PFSK-1 (cell line): ENCODE results near the gene AMMECR1.

Experiments used
- FOXP2 ChIP-seq: optimal IDR thresholded peaks from 2 replicates; pipeline ENCODE3; 2011; ENCODE audit warnings: borderline replicate concordance, control low read depth, inconsistent platforms; ENCODE audit not compliant: insufficient read depth; ENCODE audit errors: extremely low read length, extremely low read depth
- POLR2AphosphoS5 ChIP-seq: IDR thresholded peaks from 2 replicates; pipeline ENCODE4 v1.6.1; 2012; ENCODE audit warnings: low read depth, mild to moderate bottlenecking, control low read depth, low read length, moderate library complexity
- SIN3A ChIP-seq: IDR thresholded peaks from 2 replicates; pipeline ENCODE4 v1.6.1; 2012; ENCODE audit warnings: mild to moderate bottlenecking, low read length, moderate library complexity, borderline replicate concordance; ENCODE audit not compliant: insufficient read depth
- TAF1 ChIP-seq: IDR thresholded peaks from 2 replicates; pipeline ENCODE4 v1.6.1; 2012; ENCODE audit warnings: low read length, control low read depth, borderline replicate concordance; ENCODE audit not compliant: insufficient read depth
- TF ChIP-seq, protein P1 (sequence below), 2 experiments: IDR thresholded peaks; 2 replicates each; pipeline versions ENCODE4 v1.6.1 to v1.8.0; 2011 to 2012; ENCODE audit warnings: low read depth in 2 of 2, low read length in 2 of 2, control low read depth in 1 of 2, inconsistent platforms in 1 of 2, mild to moderate bottlenecking in 1 of 2, moderate library complexity in 1 of 2; ENCODE audit not compliant: insufficient read depth in 1 of 2

The AMMECR1 gene

GRCh38 chrX:110251526-110251925 is 66.4 kb downstream of the AMMECR1 start:
- TF ChIP-seq POLR2AphosphoS5, result no peak
- no peak for TF ChIP-seq SIN3A
- TF ChIP-seq FOXP2, result no peak
- TF ChIP-seq, protein P1, sequence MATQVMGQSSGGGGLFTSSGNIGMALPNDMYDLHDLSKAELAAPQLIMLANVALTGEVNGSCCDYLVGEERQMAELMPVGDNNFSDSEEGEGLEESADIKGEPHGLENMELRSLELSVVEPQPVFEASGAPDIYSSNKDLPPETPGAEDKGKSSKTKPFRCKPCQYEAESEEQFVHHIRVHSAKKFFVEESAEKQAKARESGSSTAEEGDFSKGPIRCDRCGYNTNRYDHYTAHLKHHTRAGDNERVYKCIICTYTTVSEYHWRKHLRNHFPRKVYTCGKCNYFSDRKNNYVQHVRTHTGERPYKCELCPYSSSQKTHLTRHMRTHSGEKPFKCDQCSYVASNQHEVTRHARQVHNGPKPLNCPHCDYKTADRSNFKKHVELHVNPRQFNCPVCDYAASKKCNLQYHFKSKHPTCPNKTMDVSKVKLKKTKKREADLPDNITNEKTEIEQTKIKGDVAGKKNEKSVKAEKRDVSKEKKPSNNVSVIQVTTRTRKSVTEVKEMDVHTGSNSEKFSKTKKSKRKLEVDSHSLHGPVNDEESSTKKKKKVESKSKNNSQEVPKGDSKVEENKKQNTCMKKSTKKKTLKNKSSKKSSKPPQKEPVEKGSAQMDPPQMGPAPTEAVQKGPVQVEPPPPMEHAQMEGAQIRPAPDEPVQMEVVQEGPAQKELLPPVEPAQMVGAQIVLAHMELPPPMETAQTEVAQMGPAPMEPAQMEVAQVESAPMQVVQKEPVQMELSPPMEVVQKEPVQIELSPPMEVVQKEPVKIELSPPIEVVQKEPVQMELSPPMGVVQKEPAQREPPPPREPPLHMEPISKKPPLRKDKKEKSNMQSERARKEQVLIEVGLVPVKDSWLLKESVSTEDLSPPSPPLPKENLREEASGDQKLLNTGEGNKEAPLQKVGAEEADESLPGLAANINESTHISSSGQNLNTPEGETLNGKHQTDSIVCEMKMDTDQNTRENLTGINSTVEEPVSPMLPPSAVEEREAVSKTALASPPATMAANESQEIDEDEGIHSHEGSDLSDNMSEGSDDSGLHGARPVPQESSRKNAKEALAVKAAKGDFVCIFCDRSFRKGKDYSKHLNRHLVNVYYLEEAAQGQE (IDR thresholded peaks at IDR 0.05; ENCODE audit: insufficient read depth in 1 of 2, low read depth in 2 of 2, low read length in 2 of 2), result no peak
- TF ChIP-seq TAF1, result no peak

DNA sequence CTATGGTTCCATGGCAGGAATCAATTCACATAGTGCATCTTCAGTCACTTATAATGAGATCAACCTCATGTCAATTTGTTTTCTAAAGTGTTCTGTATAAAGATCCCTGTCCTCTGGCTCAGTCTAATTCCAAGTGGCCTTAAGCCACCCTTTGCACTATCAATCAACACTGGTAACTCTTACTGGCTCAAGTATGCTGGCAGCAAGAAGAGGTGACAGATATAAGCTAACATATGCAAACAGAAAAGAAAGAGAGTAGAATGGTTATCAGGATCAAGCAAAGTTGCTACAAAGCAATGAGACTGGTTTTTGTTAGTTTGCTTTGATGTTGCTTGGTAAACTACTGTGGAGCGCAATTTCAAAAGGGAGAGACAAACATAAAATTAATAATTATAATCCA is 67.0 kb downstream of the AMMECR1 start:
- TF ChIP-seq, protein P1 (IDR thresholded peaks at IDR 0.05; ENCODE audit: insufficient read depth in 1 of 2, low read depth in 2 of 2, low read length in 2 of 2), result no peak
- TF ChIP-seq SIN3A (no peak), TAF1 (no peak), POLR2AphosphoS5 (no peak), FOXP2 (no peak)

DNA sequence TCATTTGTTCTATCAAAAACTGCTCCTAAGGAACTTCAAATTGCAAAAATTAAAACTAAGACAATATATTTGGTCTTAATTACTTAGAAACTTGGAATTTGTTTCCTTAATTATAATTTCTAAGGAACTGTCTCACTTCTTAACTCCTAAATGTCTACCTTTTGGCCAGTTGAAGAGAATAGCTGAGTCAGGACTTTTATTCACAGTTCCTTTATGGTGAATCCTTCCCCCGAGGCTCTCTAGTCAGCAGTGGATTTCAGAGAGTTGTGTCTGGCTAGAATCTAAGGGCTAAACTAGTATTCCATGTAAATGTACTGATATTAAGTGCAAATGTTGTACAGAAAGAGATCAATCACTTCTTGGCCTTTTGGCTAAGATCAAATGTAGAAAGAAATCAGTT is 69.3 kb downstream of the AMMECR1 start:
- TF ChIP-seq TAF1 (no peak), SIN3A (no peak), FOXP2 (no peak), POLR2AphosphoS5 (no peak)
- TF ChIP-seq, protein P1 (IDR thresholded peaks at IDR 0.05; ENCODE audit: insufficient read depth in 1 of 2, low read depth in 2 of 2, low read length in 2 of 2), result no peak

- TF ChIP-seq SIN3A (no peak), POLR2AphosphoS5 (no peak), TAF1 (no peak), FOXP2 (no peak)
- TF ChIP-seq, protein P1 (IDR thresholded peaks at IDR 0.05; ENCODE audit: insufficient read depth in 1 of 2, low read depth in 2 of 2, low read length in 2 of 2), result no peak
Observed at GRCh38 chrX:110245011-110245410, 72.9 kb downstream of the AMMECR1 start.

DNA sequence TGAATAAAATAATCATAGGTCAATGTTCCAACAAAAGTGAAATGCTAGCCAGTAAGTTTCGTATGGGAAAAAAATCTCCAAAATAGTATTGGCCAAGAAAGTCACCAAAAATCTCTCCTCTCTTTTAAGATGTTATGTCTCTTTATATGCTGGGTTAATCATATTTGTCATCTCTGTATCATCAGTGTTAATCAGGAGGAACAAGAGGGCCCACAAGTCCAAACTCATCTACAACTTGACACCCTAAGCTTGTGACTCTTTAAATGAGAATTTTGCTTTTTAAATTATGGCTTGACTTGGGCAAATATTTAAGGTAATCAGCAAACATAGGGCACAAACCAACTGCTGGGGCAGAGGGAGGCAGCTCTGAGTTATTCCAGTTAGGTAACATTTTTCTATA is 75.5 kb downstream of the AMMECR1 start:
- TF ChIP-seq, protein P1 (IDR thresholded peaks at IDR 0.05; ENCODE audit: insufficient read depth in 1 of 2, low read depth in 2 of 2, low read length in 2 of 2), result no peak
- TF ChIP-seq FOXP2 (no peak), SIN3A (no peak), TAF1 (no peak), POLR2AphosphoS5 (no peak)
